Keratinocyte (primary cell): ENCODE measurements around the gene STEAP2. TPM values are rescaled to one million over a fixed set of nuclear protein-coding genes. Genes with fewer than 3 reads are reported as not detected.

ENCODE experiments used
- DNase-seq: peaks from one replicate; pipeline ENCODE4 v3.0.0-alpha.2; 2011; ENCODE audit warnings: low read depth, missing footprints, low spot score
- FAIRE-seq: peaks from 2 replicates; lab custom pipeline; 2011; peaks lifted over from hg19 to GRCh38; lab: Jason Lieb, UNC
- H2AFZ ChIP-seq: 2 replicates; pipeline ENCODE4 v1.6.0; 2012; ENCODE audit warnings: low read length, control low read depth, inconsistent platforms; ENCODE audit not compliant: control insufficient read depth
- H3K27ac ChIP-seq: 2 replicates; pipeline ENCODE4 v1.5.1; 2011; ENCODE audit warnings: low read length; ENCODE audit not compliant: control insufficient read depth, insufficient read depth
- H3K27me3 ChIP-seq: 3 replicates; pipeline ENCODE4 v1.6.0; 2011; ENCODE audit warnings: low read length; ENCODE audit not compliant: control insufficient read depth, insufficient read depth; ENCODE audit errors: extremely low read depth
- H3K36me3 ChIP-seq, 2 experiments: 2 replicates in 1 of 2; 3 replicates in 1 of 2; pipeline ENCODE4 v1.5.1; 2011; ENCODE audit warnings: low read length in 2 of 2, mild to moderate bottlenecking in 1 of 2; ENCODE audit not compliant: control insufficient read depth in 2 of 2, insufficient read depth in 2 of 2; ENCODE audit errors: extremely low read depth in 1 of 2
- H3K4me1 ChIP-seq: 3 replicates; pipeline ENCODE4 v1.5.1; 2011; ENCODE audit warnings: low read length; ENCODE audit not compliant: control insufficient read depth, insufficient read depth; ENCODE audit errors: extremely low read depth
- H3K4me2 ChIP-seq: 3 replicates; pipeline ENCODE4 v1.6.0; 2011; ENCODE audit warnings: low read depth, low read length; ENCODE audit not compliant: control insufficient read depth, insufficient read depth; ENCODE audit errors: extremely low read depth
- H3K4me3 ChIP-seq, 3 experiments: fragments of 200-600 bp in 1 of 3; sonication (generic) in 1 of 3; 2 replicates in 2 of 3; 3 replicates in 1 of 3; pipeline ENCODE4 v1.5.1; 2011 to 2016; ENCODE audit warnings: low read length in 3 of 3, mild to moderate bottlenecking in 3 of 3, control low read depth in 2 of 3, inconsistent platforms in 1 of 3, low read depth in 1 of 3, mixed read lengths in 1 of 3, mixed run types in 1 of 3, moderate library complexity in 1 of 3; ENCODE audit not compliant: control insufficient read depth in 2 of 3, insufficient read depth in 2 of 3; ENCODE audit errors: extremely low read depth in 1 of 3
- H3K79me2 ChIP-seq: 2 replicates; pipeline ENCODE4 v1.6.0; 2012; ENCODE audit warnings: low read length; ENCODE audit not compliant: control insufficient read depth, insufficient read depth
- H3K9ac ChIP-seq: 3 replicates; pipeline ENCODE4 v1.6.0; 2011; ENCODE audit warnings: low read length; ENCODE audit not compliant: control insufficient read depth, insufficient read depth; ENCODE audit errors: extremely low read depth
- H3K9me1 ChIP-seq: 3 replicates; pipeline ENCODE4 v1.6.0; 2011; ENCODE audit warnings: low read length; ENCODE audit not compliant: control insufficient read depth, insufficient read depth; ENCODE audit errors: extremely low read depth
- H3K9me3 ChIP-seq: 2 replicates; pipeline ENCODE4 v1.5.1; 2012; ENCODE audit warnings: low read depth, low read length; ENCODE audit not compliant: control insufficient read depth
- H4K20me1 ChIP-seq: 3 replicates; pipeline ENCODE4 v1.6.0; 2011; ENCODE audit warnings: low read length; ENCODE audit not compliant: control insufficient read depth, insufficient read depth; ENCODE audit errors: extremely low read depth
- EZH2 ChIP-seq: IDR thresholded peaks from one replicate; pipeline ENCODE4 v1.6.1; 2012; ENCODE audit warnings: inconsistent platforms, mild to moderate bottlenecking, low read length, moderate library complexity
- dilution Hi-C: fragments of 300-500 bp; cut with MboI; formaldehyde crosslinking; loops from one replicate; pipeline ENCODE4 v1.7.0; 2020; ENCODE audit warnings: low sequenced_read_pairs; ENCODE audit not compliant: extremely low pct_ligation_motif_present
- polyA plus RNA-seq, 5 experiments: library from polyadenylated mRNA; depleted of rRNA in 3 of 5; stranded (reverse) in 3 of 5; stranded (forward) in 1 of 5; unstranded in 1 of 5; fragments of >200 nt; gene quantifications; 1 replicate in 1 of 5; 2 replicates in 3 of 5; 3 replicates in 1 of 5; pipeline versions ENCODE4 v1.2.1 to v1.2.3, GENCODE V29; 2011 to 2012; ENCODE audit warnings: missing spikeins in 2 of 5, low read depth in 1 of 5, low replicate concordance in 1 of 5
- TF ChIP-seq, protein P1 (sequence below), 3 experiments: IDR thresholded peaks in 1 of 3; conservative IDR thresholded peaks in 1 of 3; optimal IDR thresholded peaks in 1 of 3; 2 replicates in 2 of 3; 3 replicates in 1 of 3; pipeline versions ENCODE3 to v1.5.1; 2011; ENCODE audit warnings: low read length in 3 of 3, mild to moderate bottlenecking in 3 of 3, moderate library complexity in 2 of 3, control low read depth in 1 of 3, inconsistent platforms in 1 of 3; ENCODE audit not compliant: insufficient read depth in 2 of 3; ENCODE audit errors: extremely low read depth in 1 of 3

Gene STEAP2
- polyA plus RNA-seq, 1 donor (not counting 4 experiments of a cell fraction or from before 2014, with no cell fraction given), result 3.9 TPM

DNA sequence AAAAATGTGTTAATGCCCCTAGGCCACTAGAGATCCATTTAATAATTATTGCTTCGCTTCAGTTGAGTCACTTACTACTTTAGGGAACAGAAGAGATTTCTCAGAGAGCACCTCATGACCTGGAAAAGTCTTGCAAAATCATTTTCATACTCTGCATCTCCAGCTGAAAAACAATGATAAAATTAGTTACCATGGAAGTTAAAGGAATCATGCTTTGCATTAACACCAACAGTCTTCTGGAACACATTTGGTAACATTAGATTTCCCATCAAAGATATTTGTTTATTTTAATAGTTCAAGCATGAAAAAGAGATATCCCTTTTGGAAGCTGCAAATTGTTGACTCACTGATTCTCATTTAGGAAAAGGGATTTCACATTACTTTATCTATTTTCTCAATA lies 1.8 kb upstream of the STEAP2 start:
- H3K79me2 ChIP-seq, result no peaks in the 10 kb centered on the region
- H3K9me1 ChIP-seq, result no peaks in the 10 kb centered on the region
- DNase-seq (no peak), FAIRE-seq (no peak)
- no peak overlapping the region for H3K4me2 ChIP-seq
- no peaks in the 10 kb centered on the region for H3K9me3 ChIP-seq
- H3K27ac ChIP-seq, result no peak overlapping the region
- no peak overlapping the region for H3K9ac ChIP-seq
- dilution Hi-C loops, result no loop called here
- no peak overlapping the region for H3K4me3 ChIP-seq
- H2AFZ ChIP-seq, result no peak overlapping the region
- H4K20me1 ChIP-seq, result no peaks in the 10 kb centered on the region
- H3K4me1 ChIP-seq, result peaks cover 11% of the 10 kb centered on the region
- no peaks in the 10 kb centered on the region for H3K36me3 ChIP-seq
- no peak for TF ChIP-seq EZH2
- TF ChIP-seq, protein P1, sequence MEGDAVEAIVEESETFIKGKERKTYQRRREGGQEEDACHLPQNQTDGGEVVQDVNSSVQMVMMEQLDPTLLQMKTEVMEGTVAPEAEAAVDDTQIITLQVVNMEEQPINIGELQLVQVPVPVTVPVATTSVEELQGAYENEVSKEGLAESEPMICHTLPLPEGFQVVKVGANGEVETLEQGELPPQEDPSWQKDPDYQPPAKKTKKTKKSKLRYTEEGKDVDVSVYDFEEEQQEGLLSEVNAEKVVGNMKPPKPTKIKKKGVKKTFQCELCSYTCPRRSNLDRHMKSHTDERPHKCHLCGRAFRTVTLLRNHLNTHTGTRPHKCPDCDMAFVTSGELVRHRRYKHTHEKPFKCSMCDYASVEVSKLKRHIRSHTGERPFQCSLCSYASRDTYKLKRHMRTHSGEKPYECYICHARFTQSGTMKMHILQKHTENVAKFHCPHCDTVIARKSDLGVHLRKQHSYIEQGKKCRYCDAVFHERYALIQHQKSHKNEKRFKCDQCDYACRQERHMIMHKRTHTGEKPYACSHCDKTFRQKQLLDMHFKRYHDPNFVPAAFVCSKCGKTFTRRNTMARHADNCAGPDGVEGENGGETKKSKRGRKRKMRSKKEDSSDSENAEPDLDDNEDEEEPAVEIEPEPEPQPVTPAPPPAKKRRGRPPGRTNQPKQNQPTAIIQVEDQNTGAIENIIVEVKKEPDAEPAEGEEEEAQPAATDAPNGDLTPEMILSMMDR (optimal IDR thresholded peaks at IDR 0.05 in 1 of 3, IDR thresholded peaks at IDR 0.05 in 1 of 3, conservative IDR thresholded peaks at IDR 0.05 in 1 of 3; ENCODE audit: extremely low read depth in 1 of 3, insufficient read depth in 2 of 3, low read length in 3 of 3), result no peak
- no peaks in the 10 kb centered on the region for H3K27me3 ChIP-seq

DNA sequence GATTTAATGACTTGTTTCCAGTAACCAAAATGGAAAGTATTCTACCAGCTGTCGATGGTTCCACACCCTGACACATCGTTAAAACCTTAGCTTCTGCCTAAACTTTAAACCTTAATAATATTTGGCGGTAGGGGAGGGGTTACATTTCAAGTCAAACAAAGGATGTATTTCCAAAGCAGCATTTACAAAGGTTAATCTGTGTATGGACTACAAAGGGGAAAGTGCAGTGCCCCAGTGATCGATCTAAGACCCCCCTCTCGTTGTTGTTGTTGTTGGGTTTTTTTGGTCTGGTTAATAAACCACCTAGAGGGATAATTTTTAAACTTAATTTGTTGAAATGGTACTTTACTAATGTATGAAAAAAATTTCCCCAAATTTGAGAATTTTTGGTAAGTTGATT lies 1.1 kb upstream of the STEAP2 start:
- Histone ChIP-seq H3K36me3 (no peaks in the 10 kb centered on the region), H3K9me3 (no peaks in the 10 kb centered on the region), H3K27me3 (no peaks in the 10 kb centered on the region), H3K9ac (no peak overlapping the region), H3K9me1 (no peaks in the 10 kb centered on the region), H2AFZ (no peak overlapping the region), H3K4me1 (peaks cover 11% of the 10 kb centered on the region), H3K27ac (no peak overlapping the region), H3K79me2 (no peaks in the 10 kb centered on the region), H4K20me1 (no peaks in the 10 kb centered on the region), H3K4me3 (no peak overlapping the region), H3K4me2 (no peak overlapping the region)
- FAIRE-seq (no peak), DNase-seq (no peak)
- dilution Hi-C loops, result no loop called here
- no peak for TF ChIP-seq EZH2
- TF ChIP-seq, protein P1 (optimal IDR thresholded peaks at IDR 0.05 in 1 of 3, IDR thresholded peaks at IDR 0.05 in 1 of 3, conservative IDR thresholded peaks at IDR 0.05 in 1 of 3; ENCODE audit: extremely low read depth in 1 of 3, insufficient read depth in 2 of 3, low read length in 3 of 3), result no peak
